BJ (cell line): ENCODE results near the gene PKN1. TPM values are rescaled to one million over a fixed set of nuclear protein-coding genes. Genes with fewer than 3 reads are reported as not detected.

Source experiments
- CTCF ChIA-PET: fragments of 350-600 bp; formaldehyde crosslinking; extraction: SDS; loops from one replicate; lab custom pipeline; 2021; ENCODE audit warnings: antibody characterized with exemption, inconsistent platforms; lab: Yijun Ruan, JAX
- POLR2A ChIA-PET: fragments of 300-600 bp; sonication (Branson Sonifier 250); formaldehyde crosslinking; extraction: SDS; loops from one replicate; lab custom pipeline; 2021; ENCODE audit warnings: antibody characterized with exemption; lab: Charles Lee
- DNase-seq: peaks from one replicate; pipeline ENCODE4 v3.0.0-alpha.2; 2011; ENCODE audit warnings: low read depth
- H3K27me3 ChIP-seq: 2 replicates; pipeline ENCODE4 v1.6.0; 2011; ENCODE audit warnings: low read length; ENCODE audit not compliant: control insufficient read depth, insufficient read depth
- H3K36me3 ChIP-seq: 2 replicates; pipeline ENCODE4 v1.5.1; 2011; ENCODE audit warnings: low read length; ENCODE audit not compliant: control insufficient read depth, insufficient read depth
- H3K4me3 ChIP-seq: 2 replicates; pipeline ENCODE4 v1.5.1; 2011; ENCODE audit warnings: low read depth, mild to moderate bottlenecking, control low read depth, low read length
- CTCF ChIP-seq: IDR thresholded peaks from 2 replicates; pipeline ENCODE4 v1.5.1; 2011; ENCODE audit warnings: low read depth, mild to moderate bottlenecking, control low read depth, inconsistent platforms, low read length, moderate library complexity; ENCODE audit not compliant: insufficient read depth
- polyA plus RNA-seq: library from polyadenylated mRNA; depleted of rRNA; stranded (reverse); fragments of >200 nt; gene quantifications from 2 replicates; pipeline ENCODE4 v1.2.3, GENCODE V29; 2011

PKN1 gene
- polyA plus RNA-seq, 1 experiment = 117 TPM

GRCh38 chr19:14408491-14409145 is 24.5 kb upstream of the PKN1 start:
- ChIA-PET CTCF (interaction anchor here (0.5 to 1.0 kb wide), 2 partner anchors 10 to 48 kb away, joined by 3 to 4 read pairs; partner anchors contain the start of gene DDX39A), POLR2A (no interaction called here)
- H3K4me3 ChIP-seq = no peak overlapping the region
- no peak for DNase-seq
- peaks cover 54% of the 10 kb centered on the region for H3K36me3 ChIP-seq
- no peaks in the 10 kb centered on the region for H3K27me3 ChIP-seq
- TF ChIP-seq CTCF = no peak

GRCh38 chr19:14409146-14410023 is 23.7 kb upstream of the PKN1 start:
- no peak for TF ChIP-seq CTCF
- DNase-seq = no peak
- ChIA-PET CTCF (interaction anchor here (0.5 to 0.9 kb wide), 2 partner anchors 49 to 192 kb away, joined by 3 to 4 read pairs; no protein-coding TSS in a partner anchor), POLR2A (interaction anchor here (0.7 kb wide), 1 partner anchor 87 kb away, joined by 7 read pairs; no protein-coding TSS in a partner anchor)
- no peak overlapping the region for H3K4me3 ChIP-seq
- peaks cover 51% of the 10 kb centered on the region for H3K36me3 ChIP-seq
- H3K27me3 ChIP-seq = no peaks in the 10 kb centered on the region

- H3K4me3 ChIP-seq = no peak overlapping the region
- ChIA-PET POLR2A (no interaction called here), CTCF (interaction anchor here (0.9 kb wide), 1 partner anchor 193 kb away, joined by 3 read pairs; no protein-coding TSS in a partner anchor)
- no peak for DNase-seq
- no peak for TF ChIP-seq CTCF
- H3K36me3 ChIP-seq = peaks cover 48% of the 10 kb centered on the region
- H3K27me3 ChIP-seq = no peaks in the 10 kb centered on the region
These were observed 22.7 kb upstream of the PKN1 start for GRCh38 chr19:14410091-14411051.

GRCh38 chr19:14411161-14411937 is 21.8 kb upstream of the PKN1 start:
- CTCF ChIA-PET = no interaction called here
- no peak for TF ChIP-seq CTCF
- Histone ChIP-seq H3K4me3 (no peak overlapping the region), H3K27me3 (no peaks in the 10 kb centered on the region), H3K36me3 (peaks cover 46% of the 10 kb centered on the region)
- DNase-seq = no peak
- POLR2A ChIA-PET = no interaction called here
